Activated effector memory CD4-positive, alpha-beta T cell treated with anti-CD3 and anti-CD28 coated beads, Interleukin-2, amount 50 U/mL, for 16 hours (primary cell): Measurements from ENCODE around the gene RC3H1.
"Not testable (repeated sequence)": the region's sequence is repeated elsewhere in the genome, so short reads cannot be mapped to it uniquely, and the experiment has no call there.

Experiments
- DNase-seq: peaks from one replicate; pipeline ENCODE4 v3.0.0-alpha.2; 2020

RC3H1 gene

GRCh38 chr1:173946380-173946921 is 75.7 kb downstream of the RC3H1 start:
- DNase-seq: no peak

- no peak for DNase-seq
Measured at GRCh38 chr1:173937062-173937461, 85.1 kb downstream of the RC3H1 start.

- DNase-seq: no peak
Measured at GRCh38 chr1:173934440-173934839, 87.7 kb downstream of the RC3H1 start.

GRCh38 chr1:173930541-173930940 is 91.6 kb downstream of the RC3H1 start:
- DNase-seq: not testable (repeated sequence)

- no peak for DNase-seq
Measured at GRCh38 chr1:173925306-173926242, 96.6 kb downstream of the RC3H1 start.

- DNase-seq: no peak
Measured at GRCh38 chr1:173920861-173921260, 101.3 kb downstream of the RC3H1 start.

- DNase-seq: no peak
Measured at GRCh38 chr1:173917635-173918493, 104.3 kb downstream of the RC3H1 start.

GRCh38 chr1:173917149-173917548 is 105.0 kb downstream of the RC3H1 start, which contains the start of gene SERPINC1:
SERPINC1 (minus strand) TSS chr1:173917327; CDS start chr1:173917259, 68 bp downstream.
- no peak for DNase-seq

GRCh38 chr1:173916667-173917066 is 105.5 kb downstream of the RC3H1 start:
- no peak for DNase-seq

GRCh38 chr1:173915596-173915995 is 106.6 kb downstream of the RC3H1 start:
- no peak for DNase-seq

- DNase-seq: peak; percentile 71
Measured at GRCh38 chr1:173914366-173914871, 107.7 kb downstream of the RC3H1 start.

- DNase-seq: no peak
Measured at GRCh38 chr1:173913111-173913510, 109.0 kb downstream of the RC3H1 start.

GRCh38 chr1:173903827-173904531 is 118.2 kb downstream of the RC3H1 start:
- DNase-seq: no peak

- DNase-seq: no peak
Measured at GRCh38 chr1:173900992-173901391, 121.2 kb downstream of the RC3H1 start.

GRCh38 chr1:173900427-173900826 is 121.7 kb downstream of the RC3H1 start:
- DNase-seq: no peak

GRCh38 chr1:173894189-173894588 is 128.0 kb downstream of the RC3H1 start:
- DNase-seq: no peak

GRCh38 chr1:173893611-173894010 is 128.5 kb downstream of the RC3H1 start:
- DNase-seq: no peak

- no peak for DNase-seq
Measured at GRCh38 chr1:173889885-173890284, 132.3 kb downstream of the RC3H1 start.

GRCh38 chr1:173888749-173889148 is 133.4 kb downstream of the RC3H1 start:
- no peak for DNase-seq

GRCh38 chr1:173887627-173888026 is 134.5 kb downstream of the RC3H1 start:
- DNase-seq: no peak

GRCh38 chr1:173886746-173887611 is 135.2 kb downstream of the RC3H1 start:
- DNase-seq: no peak
